Stimulated activated CD8-positive, alpha-beta memory T cell treated with anti-CD3 and anti-CD28 coated beads, Interleukin-7, amount 100 ng/mL, for 4 hours (primary cell): ENCODE data around the gene IDUA.

Experiments
- DNase-seq, 2 donors: peaks; one replicate each; pipeline ENCODE4 v3.0.0-alpha.2; 2020; ENCODE audit warnings: low read depth in 2 of 2

Gene IDUA

GRCh38 chr4:1015179-1015578, 28.3 kb downstream of the IDUA start:
- DNase-seq: no peak

GRCh38 chr4:1015746-1016145, 28.9 kb downstream of the IDUA start:
- no peak for DNase-seq

- DNase-seq: no peak
These were observed 30.4 kb downstream of the IDUA start for GRCh38 chr4:1017211-1017610.

GRCh38 chr4:1017706-1018105, 30.9 kb downstream of the IDUA start:
- DNase-seq: no peak

- no peak for DNase-seq
These were observed 31.5 kb downstream of the IDUA start for GRCh38 chr4:1018147-1019020.

GRCh38 chr4:1019320-1019719, 32.5 kb downstream of the IDUA start:
- DNase-seq: no peak

- DNase-seq: no peak
These were observed 33.1 kb downstream of the IDUA start for GRCh38 chr4:1019729-1020470.

- DNase-seq: no peak
These were observed 34.7 kb downstream of the IDUA start for GRCh38 chr4:1021386-1022050.

- DNase-seq: no peak
These were observed 35.4 kb downstream of the IDUA start for GRCh38 chr4:1022051-1022738.

- DNase-seq: no peak
These were observed 35.9 kb downstream of the IDUA start for GRCh38 chr4:1022739-1023066.

GRCh38 chr4:1023075-1023640, 36.3 kb downstream of the IDUA start:
- DNase-seq: no peak

GRCh38 chr4:1023895-1024740, 37.3 kb downstream of the IDUA start:
- no peak for DNase-seq

- DNase-seq: no peak
These were observed 38.2 kb downstream of the IDUA start for GRCh38 chr4:1024882-1025545.

- no peak for DNase-seq
These were observed 39.3 kb downstream of the IDUA start for GRCh38 chr4:1026115-1026514.

- DNase-seq: no peak
These were observed 40.5 kb downstream of the IDUA start for GRCh38 chr4:1027219-1027914.

- DNase-seq: no peak
These were observed 41.0 kb downstream of the IDUA start for GRCh38 chr4:1027915-1028238.

GRCh38 chr4:1028574-1029220, 41.9 kb downstream of the IDUA start:
- no peak for DNase-seq

- no peak for DNase-seq
These were observed 42.7 kb downstream of the IDUA start for GRCh38 chr4:1029529-1029928.

- no peak for DNase-seq
These were observed 43.2 kb downstream of the IDUA start for GRCh38 chr4:1030031-1030430.
